Thymus (tissue), 11 donors: ENCODE data around the gene TNFAIP2. TPM values are rescaled to one million over a fixed set of nuclear protein-coding genes. Genes with fewer than 3 reads are reported as not detected.
"Not testable (repeated sequence)": the region's sequence is repeated elsewhere in the genome, so short reads cannot be mapped to it uniquely, and the experiment has no call there.

Source experiments
- DNase-seq, 9 donors: peaks; one replicate each; pipeline ENCODE4 v3.0.0-alpha.2; 2013; ENCODE audit warnings: low spot score in 9 of 9, low read depth in 6 of 9, missing footprints in 1 of 9
- H3K27ac ChIP-seq, 2 donors: one replicate each; pipeline ENCODE4 v1.5.1; 2013; ENCODE audit warnings: control low read depth in 1 of 2, low read depth in 1 of 2, low read length in 1 of 2, mild to moderate bottlenecking in 1 of 2, moderate library complexity in 1 of 2
- H3K27me3 ChIP-seq, 2 donors: one replicate each; pipeline ENCODE4 v1.5.1; 2013; ENCODE audit warnings: low read length in 1 of 2; ENCODE audit not compliant: control insufficient read depth in 2 of 2, insufficient read depth in 1 of 2
- H3K36me3 ChIP-seq, 2 donors: one replicate each; pipeline ENCODE4 v1.5.1; 2013; ENCODE audit warnings: low read length in 1 of 2, mild to moderate bottlenecking in 1 of 2, moderate library complexity in 1 of 2; ENCODE audit not compliant: control insufficient read depth in 2 of 2, insufficient read depth in 2 of 2
- H3K4me1 ChIP-seq, 2 donors: one replicate each; pipeline ENCODE4 v1.5.1; 2013; ENCODE audit warnings: low read length in 2 of 2; ENCODE audit not compliant: control insufficient read depth in 2 of 2, insufficient read depth in 2 of 2
- H3K4me3 ChIP-seq, 2 donors: one replicate each; pipeline ENCODE4 v1.5.1; 2013; ENCODE audit warnings: low read length in 2 of 2, control low read depth in 1 of 2, mild to moderate bottlenecking in 1 of 2
- H3K9me3 ChIP-seq, 2 donors: one replicate each; pipeline ENCODE4 v1.5.1; 2013; ENCODE audit warnings: low read length in 1 of 2, mild to moderate bottlenecking in 1 of 2; ENCODE audit not compliant: control insufficient read depth in 2 of 2, insufficient read depth in 1 of 2
- WGBS: extraction: QIAGEN DNeasy Blood & Tissue Kit; methylation state at CpG from one replicate; pipeline ENCODE4 v1.1.7; 2013; 5-methylcytosine and 5-hydroxymethylcytosine counted together
- polyA plus RNA-seq: library from polyadenylated mRNA; stranded (reverse); fragments of 200-250 nt; gene quantifications from one replicate; pipeline ENCODE4 v1.2.3, GENCODE V29; 2013
- total RNA-seq: library from RNA; stranded (reverse); fragments of 120-200 nt; gene quantifications from one replicate; pipeline ENCODE4 v1.2.4, GENCODE V29; 2013
- donor health status: healthy.

TNFAIP2 gene
- total and polyA plus RNA-seq, 2 donors: 66.2 to 193 TPM

- no peak for DNase-seq
- H3K36me3 ChIP-seq: no peaks in the 10 kb centered on the region
- peaks cover 0 to 3% of the 10 kb centered on the region in 2 donors for H3K4me1 ChIP-seq
- no peaks in the 10 kb centered on the region for H3K9me3 ChIP-seq
- WGBS: 72% methylated on average over 10 of the region's 10 CpGs
- peaks cover 0 to 2% of the 10 kb centered on the region in 2 donors for H3K27me3 ChIP-seq
- H3K27ac ChIP-seq: no peak overlapping the region
- H3K4me3 ChIP-seq: no peak overlapping the region
Measured at GRCh38 chr14:103164006-103164405, 40.7 kb downstream of the TNFAIP2 start.

- H3K27ac ChIP-seq: no peak overlapping the region
- 71% methylated on average over 9 of the region's 9 CpGs for WGBS
- H3K9me3 ChIP-seq: peaks cover 0 to 1% of the 10 kb centered on the region in 2 donors
- no peak for DNase-seq
- peaks cover 0 to 3% of the 10 kb centered on the region in 2 donors for H3K4me1 ChIP-seq
- no peaks in the 10 kb centered on the region for H3K36me3 ChIP-seq
- H3K27me3 ChIP-seq: peaks cover 0 to 2% of the 10 kb centered on the region in 2 donors
- no peak overlapping the region for H3K4me3 ChIP-seq
Measured at GRCh38 chr14:103164779-103165178, 41.5 kb downstream of the TNFAIP2 start.

- H3K36me3 ChIP-seq: no peaks in the 10 kb centered on the region
- DNase-seq: no peak
- H3K27ac ChIP-seq: no peak overlapping the region
- peaks cover 0 to 2% of the 10 kb centered on the region in 2 donors for H3K27me3 ChIP-seq
- H3K4me3 ChIP-seq: no peak overlapping the region
- WGBS: 93% methylated on average over 6 of the region's 6 CpGs
- peaks cover 0 to under 1% of the 10 kb centered on the region in 2 donors for H3K4me1 ChIP-seq
- H3K9me3 ChIP-seq: peaks cover 0 to 7% of the 10 kb centered on the region in 2 donors
Measured at GRCh38 chr14:103165323-103165722, 42.1 kb downstream of the TNFAIP2 start.

GRCh38 chr14:103169954-103170353 lies 46.7 kb downstream of the TNFAIP2 start:
- H3K4me1 ChIP-seq: no peaks in the 10 kb centered on the region
- peaks cover 0 to 10% of the 10 kb centered on the region in 2 donors for H3K9me3 ChIP-seq
- WGBS: 95% methylated on average over 6 of the region's 6 CpGs
- H3K27me3 ChIP-seq: no peaks in the 10 kb centered on the region
- no peak overlapping the region for H3K27ac ChIP-seq
- no peaks in the 10 kb centered on the region for H3K36me3 ChIP-seq
- H3K4me3 ChIP-seq: no peak overlapping the region
- DNase-seq: no peak

GRCh38 chr14:103171206-103171605 lies 47.9 kb downstream of the TNFAIP2 start:
- not testable (repeated sequence) for H3K27ac ChIP-seq, DNase-seq, H3K4me3 ChIP-seq, H3K27me3 ChIP-seq, H3K36me3 ChIP-seq, H3K4me1 ChIP-seq
- 83% methylated on average over 2 of the region's 2 CpGs for WGBS
- H3K9me3 ChIP-seq: peaks cover 2 to 16% of the 10 kb centered on the region in 2 donors

- H3K4me3 ChIP-seq: no peak overlapping the region
- peaks cover 2 to 16% of the 10 kb centered on the region in 2 donors for H3K9me3 ChIP-seq
- H3K27me3 ChIP-seq: no peaks in the 10 kb centered on the region
- no peaks in the 10 kb centered on the region for H3K36me3 ChIP-seq
- WGBS: 90% methylated on average over 5 of the region's 5 CpGs
- H3K4me1 ChIP-seq: no peaks in the 10 kb centered on the region
- H3K27ac ChIP-seq: no peak overlapping the region
- no peak for DNase-seq
Measured at GRCh38 chr14:103172921-103173320, 49.7 kb downstream of the TNFAIP2 start.

- not testable (repeated sequence) for H3K36me3 ChIP-seq, H3K4me1 ChIP-seq, H3K27ac ChIP-seq, H3K27me3 ChIP-seq, H3K4me3 ChIP-seq, DNase-seq
- WGBS: 60% methylated on average over 2 of the region's 2 CpGs
- peaks cover 2 to 16% of the 10 kb centered on the region in 2 donors for H3K9me3 ChIP-seq
Measured at GRCh38 chr14:103173887-103174286, 50.6 kb downstream of the TNFAIP2 start.

GRCh38 chr14:103176176-103176575 lies 52.9 kb downstream of the TNFAIP2 start:
- 88% methylated on average over 4 of the region's 4 CpGs for WGBS
- not testable (repeated sequence) for H3K9me3 ChIP-seq, H3K27ac ChIP-seq, H3K4me3 ChIP-seq, H3K36me3 ChIP-seq, DNase-seq, H3K4me1 ChIP-seq, H3K27me3 ChIP-seq

GRCh38 chr14:103177376-103177775 lies 54.1 kb downstream of the TNFAIP2 start:
- H3K27ac ChIP-seq: no peak overlapping the region
- no peak for DNase-seq

GRCh38 chr14:103178521-103178920 lies 55.3 kb downstream of the TNFAIP2 start:
- WGBS: 96% methylated on average over 6 of the region's 6 CpGs
- no peak for DNase-seq
- no peaks in the 10 kb centered on the region for H3K27me3 ChIP-seq

More at GRCh38 chr14:103177376-103177775, 54.1 kb downstream of the TNFAIP2 start:
- peaks cover 2 to 8% of the 10 kb centered on the region in 2 donors for H3K9me3 ChIP-seq
- no peaks in the 10 kb centered on the region for H3K27me3 ChIP-seq
- no peaks in the 10 kb centered on the region for H3K36me3 ChIP-seq
- H3K4me1 ChIP-seq: no peaks in the 10 kb centered on the region
- no peak overlapping the region for H3K4me3 ChIP-seq
- WGBS: 85% methylated on average over 7 of the region's 7 CpGs

More at GRCh38 chr14:103178521-103178920, 55.3 kb downstream of the TNFAIP2 start:
- H3K36me3 ChIP-seq: no peaks in the 10 kb centered on the region
- no peak overlapping the region for H3K27ac ChIP-seq
- no peaks in the 10 kb centered on the region for H3K4me1 ChIP-seq
- no peak overlapping the region for H3K4me3 ChIP-seq
- peaks cover 2 to 8% of the 10 kb centered on the region in 2 donors for H3K9me3 ChIP-seq
